Esophagus squamous epithelium (tissue), 4 donors: Measurements from ENCODE around the gene CXCL8.

Source experiments
- POLR2A ChIP-seq, 4 donors: fragments of 450-650 bp; IDR thresholded peaks; one replicate each; pipeline ENCODE4 v1.6.1; 2017; ENCODE audit warnings: antibody characterized with exemption in 4 of 4, mild to moderate bottlenecking in 4 of 4, moderate library complexity in 3 of 4
- TF ChIP-seq, protein P1 (sequence below), 6 experiments: fragments of 450-650 bp in 4 of 6; fragments of 200-600 bp in 2 of 6; sonication (generic) in 2 of 6; IDR thresholded peaks; one replicate each; pipeline ENCODE4 v1.5.1; 2016 to 2019; ENCODE audit warnings: antibody characterized with exemption in 6 of 6, mild to moderate bottlenecking in 4 of 6, moderate library complexity in 4 of 6

DNA sequence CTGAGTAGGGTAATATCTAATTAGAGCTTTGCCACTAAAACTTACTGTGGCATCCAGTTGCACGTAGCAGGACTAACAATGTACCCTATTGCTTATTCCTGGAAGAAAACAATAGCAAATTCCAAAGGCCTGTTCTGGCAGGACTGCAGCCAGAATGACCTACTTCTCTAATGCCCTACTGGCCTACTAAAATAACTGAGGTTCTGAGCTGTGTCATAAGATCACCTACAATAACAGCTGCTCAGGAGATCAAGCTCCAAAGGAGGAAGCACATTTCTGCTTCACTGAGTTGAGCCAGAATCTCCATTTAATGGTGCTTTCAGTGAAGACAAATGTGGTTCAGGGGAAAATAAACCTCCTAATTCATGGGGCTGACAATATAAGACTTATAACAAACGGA, 42.2 kb upstream of the CXCL8 start:
- TF ChIP-seq, protein P1, sequence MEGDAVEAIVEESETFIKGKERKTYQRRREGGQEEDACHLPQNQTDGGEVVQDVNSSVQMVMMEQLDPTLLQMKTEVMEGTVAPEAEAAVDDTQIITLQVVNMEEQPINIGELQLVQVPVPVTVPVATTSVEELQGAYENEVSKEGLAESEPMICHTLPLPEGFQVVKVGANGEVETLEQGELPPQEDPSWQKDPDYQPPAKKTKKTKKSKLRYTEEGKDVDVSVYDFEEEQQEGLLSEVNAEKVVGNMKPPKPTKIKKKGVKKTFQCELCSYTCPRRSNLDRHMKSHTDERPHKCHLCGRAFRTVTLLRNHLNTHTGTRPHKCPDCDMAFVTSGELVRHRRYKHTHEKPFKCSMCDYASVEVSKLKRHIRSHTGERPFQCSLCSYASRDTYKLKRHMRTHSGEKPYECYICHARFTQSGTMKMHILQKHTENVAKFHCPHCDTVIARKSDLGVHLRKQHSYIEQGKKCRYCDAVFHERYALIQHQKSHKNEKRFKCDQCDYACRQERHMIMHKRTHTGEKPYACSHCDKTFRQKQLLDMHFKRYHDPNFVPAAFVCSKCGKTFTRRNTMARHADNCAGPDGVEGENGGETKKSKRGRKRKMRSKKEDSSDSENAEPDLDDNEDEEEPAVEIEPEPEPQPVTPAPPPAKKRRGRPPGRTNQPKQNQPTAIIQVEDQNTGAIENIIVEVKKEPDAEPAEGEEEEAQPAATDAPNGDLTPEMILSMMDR (IDR thresholded peaks at IDR 0.05), result no peak
- no peak for TF ChIP-seq POLR2A (IDR thresholded peaks at IDR 0.05)
